ENCODE data around the gene CHCHD6.

The CHCHD6 gene

DNA sequence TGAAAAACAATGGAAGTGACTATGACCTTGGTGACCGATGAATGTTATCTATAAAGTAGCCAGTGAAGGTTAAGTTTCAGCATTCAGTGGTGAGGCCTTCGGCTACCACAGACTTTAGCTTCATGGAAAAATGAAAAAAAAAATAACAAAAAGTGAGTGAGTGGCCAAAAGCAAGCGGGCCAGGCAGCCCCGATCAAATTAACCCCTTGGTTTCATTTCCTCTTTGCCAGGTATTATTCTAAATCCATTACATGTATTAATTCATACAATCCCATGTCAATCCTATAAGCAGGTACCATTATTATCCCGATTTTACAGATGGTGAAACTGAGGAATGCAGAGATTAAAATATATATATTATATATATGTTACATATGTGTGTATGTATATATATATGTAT, 21.0 kb upstream of the CHCHD6 start:
- Histone ChIP-seq H3K9ac (ENCODE audit: low read length) (no peak overlapping the region), H4K20me1 (ENCODE audit: insufficient read depth, low read length) (no peaks in the 10 kb centered on the region), H3K27ac (ENCODE audit: low read length) (no peak overlapping the region), H3K79me2 (ENCODE audit: low read length) (no peaks in the 10 kb centered on the region), H3K9me3 (ENCODE audit: insufficient read depth, low read length) (no peaks in the 10 kb centered on the region), H2AFZ (ENCODE audit: low read depth, low read length) (no peak overlapping the region), H3K4me3 (ENCODE audit: low read length) (no peak overlapping the region), H3K4me1 (ENCODE audit: low read length) (peaks cover 10% of the 10 kb centered on the region), H3K4me2 (ENCODE audit: low read length) (no peak overlapping the region), H3K36me3 (replicated peaks; ENCODE audit: low read depth, low read length) (no peaks in the 10 kb centered on the region), H3K27me3 (ENCODE audit: low read depth, low read length) (peaks cover 6% of the 10 kb centered on the region)
- no peak for TF ChIP-seq EZH2phosphoT487 (IDR thresholded peaks at IDR 0.05; ENCODE audit: low read depth)
- TF ChIP-seq, protein P1, sequence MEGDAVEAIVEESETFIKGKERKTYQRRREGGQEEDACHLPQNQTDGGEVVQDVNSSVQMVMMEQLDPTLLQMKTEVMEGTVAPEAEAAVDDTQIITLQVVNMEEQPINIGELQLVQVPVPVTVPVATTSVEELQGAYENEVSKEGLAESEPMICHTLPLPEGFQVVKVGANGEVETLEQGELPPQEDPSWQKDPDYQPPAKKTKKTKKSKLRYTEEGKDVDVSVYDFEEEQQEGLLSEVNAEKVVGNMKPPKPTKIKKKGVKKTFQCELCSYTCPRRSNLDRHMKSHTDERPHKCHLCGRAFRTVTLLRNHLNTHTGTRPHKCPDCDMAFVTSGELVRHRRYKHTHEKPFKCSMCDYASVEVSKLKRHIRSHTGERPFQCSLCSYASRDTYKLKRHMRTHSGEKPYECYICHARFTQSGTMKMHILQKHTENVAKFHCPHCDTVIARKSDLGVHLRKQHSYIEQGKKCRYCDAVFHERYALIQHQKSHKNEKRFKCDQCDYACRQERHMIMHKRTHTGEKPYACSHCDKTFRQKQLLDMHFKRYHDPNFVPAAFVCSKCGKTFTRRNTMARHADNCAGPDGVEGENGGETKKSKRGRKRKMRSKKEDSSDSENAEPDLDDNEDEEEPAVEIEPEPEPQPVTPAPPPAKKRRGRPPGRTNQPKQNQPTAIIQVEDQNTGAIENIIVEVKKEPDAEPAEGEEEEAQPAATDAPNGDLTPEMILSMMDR (IDR thresholded peaks at IDR 0.05; ENCODE audit: low read depth, low read length), result no peak

DNA sequence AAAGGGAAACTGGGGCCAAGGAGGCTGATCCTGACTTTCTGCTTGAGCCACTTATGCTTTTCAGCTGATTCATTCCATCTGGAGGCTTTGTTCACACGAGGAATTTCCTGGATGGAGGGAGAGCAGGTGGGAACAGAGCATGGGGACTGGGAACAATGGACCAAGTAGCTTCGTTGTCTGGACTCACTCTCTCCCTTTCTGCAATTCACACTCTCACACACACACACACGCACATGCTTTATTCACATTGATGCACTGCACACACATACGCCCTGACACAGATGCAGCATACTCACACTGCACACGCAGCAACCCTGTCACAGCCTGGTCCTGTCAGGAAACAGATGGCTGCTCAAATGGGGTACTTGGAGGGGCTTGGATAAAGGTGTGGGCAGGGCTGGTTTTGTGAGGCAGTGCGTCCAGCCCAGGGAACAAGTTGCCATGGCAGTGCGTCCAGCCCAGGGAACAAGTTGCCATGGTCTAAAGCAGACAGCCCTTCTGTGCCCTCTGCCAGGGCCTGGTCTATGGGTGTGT, 19.8 kb upstream of the CHCHD6 start:
- TF ChIP-seq EZH2phosphoT487 (IDR thresholded peaks at IDR 0.05; ENCODE audit: low read depth), result no peak
- TF ChIP-seq, protein P1 (IDR thresholded peaks at IDR 0.05; ENCODE audit: low read depth, low read length), result no peak
- Histone ChIP-seq H3K4me1 (ENCODE audit: low read length) (peaks cover 4% of the 10 kb centered on the region; the same call in 1 of the 2 replicates), H3K4me2 (ENCODE audit: low read length) (no peak overlapping the region), H3K36me3 (replicated peaks; ENCODE audit: low read depth, low read length) (no peaks in the 10 kb centered on the region), H3K9ac (ENCODE audit: low read length) (no peak overlapping the region), H3K79me2 (ENCODE audit: low read length) (no peaks in the 10 kb centered on the region), H3K27me3 (ENCODE audit: low read depth, low read length) (no peaks in the 10 kb centered on the region), H3K4me3 (ENCODE audit: low read length) (no peak overlapping the region), H4K20me1 (ENCODE audit: insufficient read depth, low read length) (no peaks in the 10 kb centered on the region), H3K9me3 (ENCODE audit: insufficient read depth, low read length) (no peaks in the 10 kb centered on the region), H2AFZ (ENCODE audit: low read depth, low read length) (no peak overlapping the region), H3K27ac (ENCODE audit: low read length) (no peak overlapping the region)

DNA sequence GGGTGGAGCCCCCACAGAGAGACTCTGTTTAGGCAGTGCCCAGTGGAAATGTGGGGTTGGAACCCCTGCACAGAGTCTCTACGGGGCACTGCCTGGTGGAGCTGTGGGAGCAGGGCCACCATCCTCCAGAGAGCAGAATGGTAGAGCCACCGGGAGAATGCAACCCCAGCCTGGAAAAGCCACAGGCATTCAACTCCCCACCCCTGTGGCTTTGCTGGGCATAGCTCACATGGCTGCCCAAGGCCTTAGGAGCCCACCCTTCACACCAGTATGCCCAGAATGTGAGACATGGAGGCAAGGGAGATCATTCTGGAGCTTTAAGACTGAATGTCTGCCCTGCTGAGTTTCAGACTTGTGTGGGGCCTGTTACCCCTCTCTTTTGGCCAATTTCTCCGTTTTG, 19.0 kb upstream of the CHCHD6 start:
- Histone ChIP-seq H3K4me1 (ENCODE audit: low read length) (no peaks in the 10 kb centered on the region), H3K4me3 (ENCODE audit: low read length) (no peak overlapping the region), H4K20me1 (ENCODE audit: insufficient read depth, low read length) (no peaks in the 10 kb centered on the region), H2AFZ (ENCODE audit: low read depth, low read length) (no peak overlapping the region), H3K79me2 (ENCODE audit: low read length) (no peaks in the 10 kb centered on the region), H3K36me3 (replicated peaks; ENCODE audit: low read depth, low read length) (no peaks in the 10 kb centered on the region), H3K4me2 (ENCODE audit: low read length) (no peak overlapping the region), H3K27ac (ENCODE audit: low read length) (no peak overlapping the region), H3K9ac (ENCODE audit: low read length) (no peak overlapping the region), H3K9me3 (ENCODE audit: insufficient read depth, low read length) (no peaks in the 10 kb centered on the region), H3K27me3 (ENCODE audit: low read depth, low read length) (no peaks in the 10 kb centered on the region)
- TF ChIP-seq, protein P1 (IDR thresholded peaks at IDR 0.05; ENCODE audit: low read depth, low read length), result no peak
- no peak for TF ChIP-seq EZH2phosphoT487 (IDR thresholded peaks at IDR 0.05; ENCODE audit: low read depth)

DNA sequence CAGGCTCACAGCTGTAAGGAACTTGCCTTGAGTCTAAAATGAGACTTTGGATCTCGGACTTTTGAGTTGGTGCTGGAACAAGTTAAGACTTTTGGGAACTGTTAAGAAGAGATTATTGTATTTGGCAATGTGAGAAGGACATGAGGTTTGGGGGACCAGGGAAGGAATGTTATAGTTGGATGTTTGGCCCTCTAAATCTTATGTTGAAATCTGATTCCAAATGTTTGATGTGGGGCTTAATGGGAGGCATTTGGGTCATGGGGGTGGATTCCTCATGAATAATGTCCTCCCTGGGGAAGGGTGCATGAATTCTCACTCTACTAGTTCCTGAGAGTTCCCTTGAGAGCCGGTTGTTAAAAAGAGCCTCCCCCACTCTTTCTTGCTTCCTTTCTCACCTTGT, 18.5 kb upstream of the CHCHD6 start:
- Histone ChIP-seq H3K27ac (ENCODE audit: low read length) (no peak overlapping the region), H3K9me3 (ENCODE audit: insufficient read depth, low read length) (no peaks in the 10 kb centered on the region)
- TF ChIP-seq EZH2phosphoT487 (IDR thresholded peaks at IDR 0.05; ENCODE audit: low read depth), result no peak
- TF ChIP-seq, protein P1 (IDR thresholded peaks at IDR 0.05; ENCODE audit: low read depth, low read length), result no peak

More for the DNA sequence above, 18.5 kb upstream of the CHCHD6 start:
- H3K79me2 ChIP-seq (ENCODE audit: low read length), result no peaks in the 10 kb centered on the region
- no peaks in the 10 kb centered on the region for H3K36me3 ChIP-seq (replicated peaks; ENCODE audit: low read depth, low read length)
- no peak overlapping the region for H3K9ac ChIP-seq (ENCODE audit: low read length)
- no peak overlapping the region for H3K4me2 ChIP-seq (ENCODE audit: low read length)
- H2AFZ ChIP-seq (ENCODE audit: low read depth, low read length), result no peak overlapping the region
- H3K4me1 ChIP-seq (ENCODE audit: low read length), result no peaks in the 10 kb centered on the region
- H4K20me1 ChIP-seq (ENCODE audit: insufficient read depth, low read length), result no peaks in the 10 kb centered on the region
- H3K4me3 ChIP-seq (ENCODE audit: low read length), result no peak overlapping the region
- no peaks in the 10 kb centered on the region for H3K27me3 ChIP-seq (ENCODE audit: low read depth, low read length)
